A549 (cell line): ENCODE data around the gene TENM3. TPM values are rescaled to one million over a fixed set of nuclear protein-coding genes. Genes with fewer than 3 reads are reported as not detected.

Source experiments
- ATAC-seq, 2 experiments: fragments of 200-7000 bp in 1 of 2; fragments of >200 bp in 1 of 2; cut with Nextera tagmentation in 1 of 2; cut with Tn5 transposase in 1 of 2; 3 replicates each; pipeline versions ENCODE4 v1.8.0 to v1.9.1; 2018 to 2020; ENCODE audit warnings: mild to moderate bottlenecking in 1 of 2, moderate library complexity in 1 of 2
- CTCF ChIA-PET: fragments of 300-600 bp; sonication (Branson Sonifier 250); formaldehyde crosslinking; extraction: SDS; loops from one replicate; lab custom pipeline; 2021; ENCODE audit warnings: antibody characterized with exemption, inconsistent platforms; lab: Yijun Ruan, JAX
- POLR2A ChIA-PET: fragments of 350-600 bp; formaldehyde crosslinking; extraction: SDS; loops from one replicate; lab custom pipeline; 2021; ENCODE audit warnings: antibody characterized with exemption, inconsistent platforms; lab: Yijun Ruan, JAX
- DNase-seq, 2 experiments: peaks; one replicate each; pipeline versions ENCODE4 v3.0.0 to v3.0.0-alpha.2; 2011 to 2016; ENCODE audit warnings: low read depth in 1 of 2, low spot score in 1 of 2
- FAIRE-seq: peaks from 2 replicates; lab custom pipeline; 2011; peaks lifted over from hg19 to GRCh38; lab: Jason Lieb, UNC
- H3K27ac ChIP-seq, 2 experiments: fragments of >200 bp; sonication (Bioruptor Twin); formaldehyde crosslinking; 3 replicates each; pipeline ENCODE4 v1.5.1; 2016 to 2017
- H3K4me1 ChIP-seq: fragments of >200 bp; sonication (Bioruptor Twin); formaldehyde crosslinking; 3 replicates; pipeline ENCODE4 v1.6.1; 2016
- H3K4me2 ChIP-seq: fragments of >200 bp; sonication (Bioruptor Twin); formaldehyde crosslinking; 3 replicates; pipeline ENCODE4 v1.6.1; 2016
- H3K4me3 ChIP-seq: fragments of >200 bp; sonication (Bioruptor Twin); formaldehyde crosslinking; 3 replicates; pipeline ENCODE4 v1.5.1; 2016
- H3K9me3 ChIP-seq: fragments of >200 bp; sonication (Bioruptor Twin); formaldehyde crosslinking; 3 replicates; pipeline ENCODE4 v1.6.1; 2016
- ATOH8 ChIP-seq: fragments of 250-450 bp; sonication (Bioruptor Pico); IDR thresholded peaks from 2 replicates; pipeline ENCODE4 v1.5.0; 2020; ENCODE audit warnings: low read depth, mild to moderate bottlenecking, moderate library complexity
- BCL3 ChIP-seq: fragments of >200 bp; sonication (Bioruptor Twin); formaldehyde crosslinking; IDR thresholded peaks from 3 replicates; pipeline ENCODE4 v1.6.1; 2016
- CBX8 ChIP-seq: fragments of 200-600 bp; sonication (generic); IDR thresholded peaks from 2 replicates; pipeline ENCODE4 v1.6.1; 2016
- CEBPB ChIP-seq, 2 experiments: fragments of >200 bp in 1 of 2; sonication (Bioruptor Twin) in 1 of 2; formaldehyde crosslinking in 1 of 2; IDR thresholded peaks; 2 replicates each; pipeline ENCODE4 v1.6.1; 2012 to 2016
- CHD4 ChIP-seq: fragments of 200-600 bp; sonication (generic); IDR thresholded peaks from 2 replicates; pipeline ENCODE4 v1.6.1; 2016; ENCODE audit warnings: antibody characterized with exemption, mild to moderate bottlenecking, borderline replicate concordance
- EHMT2 ChIP-seq: fragments of 200-600 bp; sonication (generic); IDR thresholded peaks from 2 replicates; pipeline ENCODE4 v1.6.1; 2016; ENCODE audit warnings: antibody characterized with exemption, low read depth, mild to moderate bottlenecking, moderate library complexity
- ELK1 ChIP-seq: fragments of 150-350 bp; IDR thresholded peaks from 2 replicates; pipeline ENCODE4 v1.6.1; 2014; ENCODE audit warnings: low read depth, mild to moderate bottlenecking, low read length
- EP300 ChIP-seq, 2 experiments: fragments of >200 bp; sonication (Bioruptor Twin); formaldehyde crosslinking; IDR thresholded peaks; 2 replicates in 1 of 2; 3 replicates in 1 of 2; pipeline ENCODE4 v1.6.1; 2016 to 2017
- FOSB ChIP-seq: fragments of 250-450 bp; sonication (Bioruptor Pico); IDR thresholded peaks from 2 replicates; pipeline ENCODE4 v1.5.0; 2020; ENCODE audit warnings: mild to moderate bottlenecking, moderate library complexity
- FOSL2 ChIP-seq, 2 experiments: fragments of 450-650 bp in 1 of 2; fragments of >200 bp in 1 of 2; sonication (Bioruptor Twin) in 1 of 2; formaldehyde crosslinking; IDR thresholded peaks; 2 replicates each; pipeline versions ENCODE4 v1.5.0 to v1.6.1; 2016 to 2020; ENCODE audit warnings: mild to moderate bottlenecking in 1 of 2, moderate library complexity in 1 of 2
- HES2 ChIP-seq: fragments of >200 bp; sonication (Bioruptor Twin); formaldehyde crosslinking; IDR thresholded peaks from 2 replicates; pipeline ENCODE4 v1.6.1; 2016
- HMGXB4 ChIP-seq: fragments of 250-450 bp; sonication (Bioruptor Pico); IDR thresholded peaks from 2 replicates; pipeline ENCODE4 v1.5.0; 2021; ENCODE audit warnings: mild to moderate bottlenecking, moderate library complexity, borderline replicate concordance
- KDM1A ChIP-seq: fragments of 200-600 bp; sonication (generic); IDR thresholded peaks from 2 replicates; pipeline ENCODE4 v1.6.1; 2016; ENCODE audit warnings: low read depth, mild to moderate bottlenecking
- KDM5A ChIP-seq: fragments of 200-600 bp; sonication (generic); IDR thresholded peaks from 2 replicates; pipeline ENCODE4 v1.6.1; 2016; ENCODE audit warnings: antibody characterized with exemption, mild to moderate bottlenecking
- MAFK ChIP-seq: fragments of 450-650 bp; IDR thresholded peaks from 2 replicates; pipeline ENCODE4 v1.6.1; 2014; ENCODE audit not compliant: partially characterized antibody
- NFE2L2 ChIP-seq: fragments of 150-350 bp; conservative IDR thresholded peaks from 2 replicates; pipeline ENCODE4 v1.6.1; 2014; ENCODE audit warnings: low read length
- POLR2AphosphoS2 ChIP-seq: conservative IDR thresholded peaks from 2 replicates; pipeline ENCODE4 v1.6.1; 2012; ENCODE audit warnings: low read length, improper control_type of control experiment, inconsistent platforms
- RAD21 ChIP-seq, 2 experiments: fragments of >200 bp in 1 of 2; sonication (Bioruptor Twin) in 1 of 2; formaldehyde crosslinking in 1 of 2; IDR thresholded peaks in 1 of 2; conservative IDR thresholded peaks in 1 of 2; 2 replicates in 1 of 2; 3 replicates in 1 of 2; pipeline ENCODE4 v1.6.1; 2012 to 2018; ENCODE audit warnings: inconsistent platforms in 1 of 2
- RFX5 ChIP-seq: fragments of 450-650 bp; IDR thresholded peaks from 2 replicates; pipeline ENCODE4 v1.7.1; 2014; ENCODE audit warnings: antibody characterized with exemption, mild to moderate bottlenecking, moderate library complexity
- RNF2 ChIP-seq: fragments of 200-600 bp; sonication (generic); IDR thresholded peaks from 2 replicates; pipeline ENCODE4 v1.6.1; 2016; ENCODE audit warnings: low read depth, mild to moderate bottlenecking, antibody characterized with exemption, moderate library complexity, borderline replicate concordance
- TFCP2L1 ChIP-seq: fragments of 250-450 bp; sonication (Bioruptor Pico); IDR thresholded peaks from 2 replicates; pipeline ENCODE4 v1.5.0; 2021; ENCODE audit warnings: mild to moderate bottlenecking
- USF2 ChIP-seq: fragments of 450-650 bp; IDR thresholded peaks from 2 replicates; pipeline ENCODE4 v1.6.1; 2014; ENCODE audit warnings: antibody characterized with exemption
- ZFP36 ChIP-seq: fragments of 450-650 bp; IDR thresholded peaks from 2 replicates; pipeline ENCODE4 v1.6.1; 2014; ENCODE audit warnings: borderline replicate concordance; ENCODE audit not compliant: partially characterized antibody
- ZNF302 ChIP-seq: fragments of 250-450 bp; sonication (Bioruptor Pico); IDR thresholded peaks from 2 replicates; pipeline ENCODE4 v1.9.0; 2021; ENCODE audit warnings: inconsistent platforms, mild to moderate bottlenecking, moderate library complexity
- WGBS: methylation state at CpG from one replicate; pipeline ENCODE4 v1.1.6; 2017; ENCODE audit errors: missing lambda C conversion rate; 5-methylcytosine and 5-hydroxymethylcytosine counted together
- polyA plus RNA-seq, 4 experiments: library from polyadenylated mRNA; depleted of rRNA in 3 of 4; stranded (reverse); fragments of >200 nt; fragmentation: RNase III in 1 of 4; extraction: RNeasy Plus Mini Kit Qiagen cat#74134 plus additional on column Dnase treatment in 1 of 4; gene quantifications; 2 replicates in 3 of 4; 3 replicates in 1 of 4; pipeline ENCODE4 v1.2.3, GENCODE V29; 2011 to 2017

The TENM3 gene
- polyA plus RNA-seq, 2 of the 4 experiments (the other 2 are of a cell fraction): 2.4 to 7.3 TPM

GRCh38 chr4:182273191-182273935, 30.2 kb downstream of the TENM3 start:
- 27% methylated on average over 11 of the region's 11 CpGs for WGBS
- no peak overlapping the region for H3K4me2 ChIP-seq
- FAIRE-seq (no peak), DNase-seq (no peak), ATAC-seq (no peak)
- H3K4me1 ChIP-seq: no peaks in the 10 kb centered on the region
- no peaks in the 10 kb centered on the region for H3K9me3 ChIP-seq
- CTCF ChIA-PET: interaction anchor here (1.0 to 1.4 kb wide), 2 partner anchors 8 to 11 kb away, joined by 3 to 4 read pairs; no protein-coding TSS in a partner anchor
- no peak overlapping the region for H3K4me3 ChIP-seq
- H3K27ac ChIP-seq: no peak overlapping the region
- POLR2A ChIA-PET: no interaction called here
- TF ChIP-seq CBX8 (no peak), KDM1A (no peak), TFCP2L1 (no peak), RAD21 (conservative IDR thresholded peaks at IDR 0.05 in 1 of 2, IDR thresholded peaks at IDR 0.05 in 1 of 2) (no peak), EHMT2 (no peak), HES2 (no peak), MAFK (no peak), FOSB (CRISPR knock-in tag) (no peak), POLR2AphosphoS2 (no peak), KDM5A (no peak), ATOH8 (CRISPR knock-in tag) (no peak), CHD4 (no peak), FOSL2 (IDR thresholded peaks at IDR 0.05) (no peak), FOSL2 (CRISPR knock-in tag; IDR thresholded peaks at IDR 0.05) (no peak), ZNF302 (CRISPR knock-in tag) (no peak)

- no peaks in the 10 kb centered on the region for H3K9me3 ChIP-seq
- FAIRE-seq (no peak), DNase-seq (no peak), ATAC-seq (no peak)
- H3K4me2 ChIP-seq: no peak overlapping the region
- TF ChIP-seq ZFP36 (no peak), RNF2 (no peak), EP300 (IDR thresholded peaks at IDR 0.05) (no peak), HMGXB4 (CRISPR knock-in tag) (no peak), NFE2L2 (no peak), ELK1 (no peak), CEBPB (IDR thresholded peaks at IDR 0.05) (no peak), RFX5 (no peak), BCL3 (no peak), USF2 (no peak)
- H3K27ac ChIP-seq: no peak overlapping the region
- no peaks in the 10 kb centered on the region for H3K4me1 ChIP-seq
- WGBS: 47% methylated on average over 11 of the region's 11 CpGs
- H3K4me3 ChIP-seq: no peak overlapping the region
- ChIA-PET POLR2A (no interaction called here), CTCF (no interaction called here)
Observed at GRCh38 chr4:182276210-182277109, 33.3 kb downstream of the TENM3 start.
